BJ (cell line): ENCODE measurements around the gene ALK. TPM values are rescaled to one million over a fixed set of nuclear protein-coding genes. Genes with fewer than 3 reads are reported as not detected.

ENCODE experiments used
- CTCF ChIA-PET: fragments of 350-600 bp; formaldehyde crosslinking; extraction: SDS; loops from one replicate; lab custom pipeline; 2021; ENCODE audit warnings: antibody characterized with exemption, inconsistent platforms; lab: Yijun Ruan, JAX
- POLR2A ChIA-PET: fragments of 300-600 bp; sonication (Branson Sonifier 250); formaldehyde crosslinking; extraction: SDS; loops from one replicate; lab custom pipeline; 2021; ENCODE audit warnings: antibody characterized with exemption; lab: Charles Lee
- DNase-seq: peaks from one replicate; pipeline ENCODE4 v3.0.0-alpha.2; 2011; ENCODE audit warnings: low read depth
- H3K27me3 ChIP-seq: 2 replicates; pipeline ENCODE4 v1.6.0; 2011; ENCODE audit warnings: low read length; ENCODE audit not compliant: control insufficient read depth, insufficient read depth
- H3K36me3 ChIP-seq: 2 replicates; pipeline ENCODE4 v1.5.1; 2011; ENCODE audit warnings: low read length; ENCODE audit not compliant: control insufficient read depth, insufficient read depth
- H3K4me3 ChIP-seq: 2 replicates; pipeline ENCODE4 v1.5.1; 2011; ENCODE audit warnings: low read depth, mild to moderate bottlenecking, control low read depth, low read length
- polyA plus RNA-seq: library from polyadenylated mRNA; depleted of rRNA; stranded (reverse); fragments of >200 nt; gene quantifications from 2 replicates; pipeline ENCODE4 v1.2.3, GENCODE V29; 2011
- TF ChIP-seq, protein P1 (sequence below): IDR thresholded peaks from 2 replicates; pipeline ENCODE4 v1.5.1; 2011; ENCODE audit warnings: low read depth, mild to moderate bottlenecking, control low read depth, inconsistent platforms, low read length, moderate library complexity; ENCODE audit not compliant: insufficient read depth

Gene ALK
- polyA plus RNA-seq, 1 experiment, result not detected

DNA sequence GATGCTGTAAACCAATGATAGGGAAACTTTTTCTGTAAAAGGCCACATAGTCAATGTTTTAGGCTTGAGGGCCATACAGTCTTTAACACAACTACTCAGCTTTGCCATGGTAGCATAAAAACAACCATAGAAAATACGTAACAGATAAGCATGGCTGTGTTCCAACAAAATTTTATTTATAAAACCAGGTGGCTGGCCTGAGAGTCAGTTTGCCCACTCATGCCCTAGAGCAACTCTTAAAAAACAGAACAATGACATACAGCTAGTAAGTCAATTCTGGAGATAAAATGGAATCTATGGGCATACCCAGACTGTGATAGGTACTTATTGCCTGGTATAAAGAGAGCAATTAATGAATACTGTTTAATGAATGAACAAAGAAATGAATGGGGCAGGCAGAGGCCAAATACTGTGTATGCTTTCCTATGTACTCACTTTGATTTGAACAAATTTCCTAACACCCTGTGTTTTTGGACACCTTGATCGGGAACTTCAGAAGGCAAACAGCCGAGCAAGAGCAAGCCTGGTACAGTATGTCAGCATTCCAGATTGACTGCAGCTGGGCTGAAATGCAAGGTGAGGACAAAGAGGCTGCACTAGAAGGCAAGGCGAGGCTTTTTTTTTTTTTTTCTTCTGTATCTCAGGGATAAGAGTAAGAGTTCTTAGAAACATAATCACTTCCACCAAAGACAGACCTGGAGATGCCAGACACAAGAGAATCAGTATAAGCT, 490.8 kb downstream of the ALK start:
- ChIA-PET CTCF (no interaction called here), POLR2A (no interaction called here)
- H3K27me3 ChIP-seq, result no peaks in the 10 kb centered on the region
- no peak for DNase-seq
- TF ChIP-seq, protein P1, sequence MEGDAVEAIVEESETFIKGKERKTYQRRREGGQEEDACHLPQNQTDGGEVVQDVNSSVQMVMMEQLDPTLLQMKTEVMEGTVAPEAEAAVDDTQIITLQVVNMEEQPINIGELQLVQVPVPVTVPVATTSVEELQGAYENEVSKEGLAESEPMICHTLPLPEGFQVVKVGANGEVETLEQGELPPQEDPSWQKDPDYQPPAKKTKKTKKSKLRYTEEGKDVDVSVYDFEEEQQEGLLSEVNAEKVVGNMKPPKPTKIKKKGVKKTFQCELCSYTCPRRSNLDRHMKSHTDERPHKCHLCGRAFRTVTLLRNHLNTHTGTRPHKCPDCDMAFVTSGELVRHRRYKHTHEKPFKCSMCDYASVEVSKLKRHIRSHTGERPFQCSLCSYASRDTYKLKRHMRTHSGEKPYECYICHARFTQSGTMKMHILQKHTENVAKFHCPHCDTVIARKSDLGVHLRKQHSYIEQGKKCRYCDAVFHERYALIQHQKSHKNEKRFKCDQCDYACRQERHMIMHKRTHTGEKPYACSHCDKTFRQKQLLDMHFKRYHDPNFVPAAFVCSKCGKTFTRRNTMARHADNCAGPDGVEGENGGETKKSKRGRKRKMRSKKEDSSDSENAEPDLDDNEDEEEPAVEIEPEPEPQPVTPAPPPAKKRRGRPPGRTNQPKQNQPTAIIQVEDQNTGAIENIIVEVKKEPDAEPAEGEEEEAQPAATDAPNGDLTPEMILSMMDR, result no peak
- no peaks in the 10 kb centered on the region for H3K36me3 ChIP-seq
- H3K4me3 ChIP-seq, result no peak overlapping the region

GRCh38 chr2:29426354-29426753, 495.0 kb downstream of the ALK start:
- DNase-seq, result no peak
- H3K27me3 ChIP-seq, result peaks cover 2% of the 10 kb centered on the region; the same call in 1 of the 2 replicates
- ChIA-PET CTCF (interaction anchor here (1.4 kb wide), 1 partner anchor 19 kb away, joined by 4 read pairs; no protein-coding TSS in a partner anchor), POLR2A (no interaction called here)
- TF ChIP-seq, protein P1, result no peak
- no peak overlapping the region for H3K4me3 ChIP-seq
- H3K36me3 ChIP-seq, result no peaks in the 10 kb centered on the region

DNA sequence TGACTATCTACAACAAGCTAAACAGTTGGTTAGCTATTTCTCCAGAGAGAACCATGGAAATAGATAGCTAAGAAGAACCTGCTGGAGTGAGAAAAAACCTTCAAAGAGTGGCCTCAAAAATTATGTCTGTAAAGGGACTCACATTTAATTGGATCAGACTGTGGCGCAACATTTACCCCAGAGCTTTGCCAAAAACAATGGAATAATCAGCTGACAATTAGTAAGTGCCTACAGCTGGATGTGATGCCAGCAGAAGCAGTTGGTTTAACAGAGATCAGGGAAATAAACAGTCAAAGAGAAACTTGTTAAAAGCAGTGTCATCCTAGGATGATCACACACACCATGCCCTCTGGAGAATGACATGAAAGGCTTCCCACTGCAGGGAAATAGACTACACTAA, 495.5 kb downstream of the ALK start:
- Histone ChIP-seq H3K36me3 (no peaks in the 10 kb centered on the region), H3K4me3 (no peak overlapping the region), H3K27me3 (peaks cover 4% of the 10 kb centered on the region; the same call in 1 of the 2 replicates)
- ChIA-PET CTCF (interaction anchor here (1.4 kb wide), 1 partner anchor 19 kb away, joined by 4 read pairs; no protein-coding TSS in a partner anchor), POLR2A (no interaction called here)
- TF ChIP-seq, protein P1, result no peak
- DNase-seq, result no peak

DNA sequence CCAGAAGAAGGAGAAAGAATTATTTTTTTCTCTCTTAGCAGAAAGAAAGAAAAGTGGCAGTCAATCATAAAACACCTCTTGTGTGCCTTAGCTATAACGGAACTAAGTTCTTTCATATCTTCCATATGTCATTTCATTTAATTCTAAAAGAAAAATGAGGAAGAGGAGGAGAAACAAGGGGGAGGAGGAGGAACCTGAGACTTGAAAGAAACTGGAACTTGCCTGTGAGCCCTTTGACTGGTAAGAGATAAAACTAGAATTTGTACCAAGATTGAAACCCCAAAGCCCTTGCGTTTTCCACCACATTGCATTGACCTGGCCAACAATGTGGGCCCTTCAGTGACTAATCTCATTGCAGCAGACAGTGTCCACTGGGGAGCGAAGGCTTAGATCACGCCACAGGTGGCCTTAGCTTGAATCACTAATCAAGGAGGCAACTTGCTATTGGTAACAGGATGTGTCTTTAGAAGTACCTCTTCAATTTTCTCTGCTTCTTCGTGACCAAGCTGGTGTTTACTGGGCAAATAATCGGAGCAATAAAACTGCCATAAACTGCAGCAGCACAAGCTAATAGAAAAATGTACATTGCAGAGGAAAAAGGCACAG, 498.2 kb downstream of the ALK start:
- TF ChIP-seq, protein P1, result no peak
- Histone ChIP-seq H3K36me3 (no peaks in the 10 kb centered on the region), H3K4me3 (no peak overlapping the region), H3K27me3 (peaks cover 6% of the 10 kb centered on the region; the same call in 1 of the 2 replicates)
- POLR2A ChIA-PET, result no interaction called here
- no peak for DNase-seq
- CTCF ChIA-PET, result interaction anchor here (0.6 to 0.7 kb wide), 2 partner anchors 10 to 12 kb away, joined by 3 to 4 read pairs; no protein-coding TSS in a partner anchor

- Histone ChIP-seq H3K36me3 (no peaks in the 10 kb centered on the region), H3K27me3 (peaks cover 6% of the 10 kb centered on the region; the same call in 1 of the 2 replicates), H3K4me3 (no peak overlapping the region)
- TF ChIP-seq, protein P1, result no peak
- no peak for DNase-seq
- CTCF ChIA-PET, result no interaction called here
- POLR2A ChIA-PET, result no interaction called here
These were observed 500.2 kb downstream of the ALK start for GRCh38 chr2:29420999-29421782.
